Calu3 (cell line): ENCODE measurements around the gene ALDH7A1. TPM values are rescaled to one million over a fixed set of nuclear protein-coding genes. Genes with fewer than 3 reads are reported as not detected.
"Not testable (repeated sequence)": the region's sequence is repeated elsewhere in the genome, so short reads cannot be mapped to it uniquely, and the experiment has no call there.

Source experiments
- BruUV-seq: library from RNA; stranded (reverse); fragments of 400-500 nt; replicated peaks from 2 replicates; lab custom pipeline; 2021; lab: Mats Ljungman, UMichigan
- CTCF ChIA-PET: fragments of 300-600 bp; sonication (Branson Sonifier 250); formaldehyde crosslinking; loops from one replicate; lab custom pipeline; 2022; ENCODE audit warnings: antibody characterized with exemption; lab: Charles Lee
- DNase-seq: peaks from one replicate; pipeline ENCODE4 v3.0.0; 2022
- H3K27ac Mint-ChIP-seq: one replicate; pipeline ENCODE4 v1.8.0; 2022; ENCODE audit warnings: mixed read lengths; ENCODE audit not compliant: unreplicated experiment
- H3K27me3 Mint-ChIP-seq: one replicate; pipeline ENCODE4 v1.8.0; 2022; ENCODE audit warnings: mixed read lengths; ENCODE audit not compliant: unreplicated experiment
- H3K36me3 Mint-ChIP-seq: one replicate; pipeline ENCODE4 v1.8.0; 2022; ENCODE audit warnings: mild to moderate bottlenecking, moderate library complexity, mixed read lengths; ENCODE audit not compliant: insufficient read depth, unreplicated experiment
- H3K4me1 Mint-ChIP-seq: one replicate; pipeline ENCODE4 v1.8.0; 2022; ENCODE audit warnings: mild to moderate bottlenecking, low read depth, mixed read lengths; ENCODE audit not compliant: unreplicated experiment
- H3K4me3 Mint-ChIP-seq: one replicate; pipeline ENCODE4 v1.8.0; 2022; ENCODE audit warnings: mild to moderate bottlenecking, low read depth, moderate library complexity, mixed read lengths; ENCODE audit not compliant: unreplicated experiment
- H3K9me3 Mint-ChIP-seq: one replicate; pipeline ENCODE4 v1.8.0; 2022; ENCODE audit warnings: low read depth, mixed read lengths; ENCODE audit not compliant: unreplicated experiment
- intact Hi-C: fragments of 100-400 bp; cut with micrococcal nuclease; formaldehyde crosslinking; loops from one replicate; pipeline ENCODE4 v1.10.0; 2022; ENCODE audit not compliant: unreplicated experiment
- total RNA-seq: library from RNA; stranded (reverse); gene quantifications from 2 replicates; pipeline ENCODE4 v1.2.3, GENCODE V29; 2022
- TF ChIP-seq, protein P1 (sequence below): fragments of 200-600 bp; IDR thresholded peaks from one replicate; pipeline ENCODE4 v1.8.0; 2022; ENCODE audit warnings: antibody characterized with exemption; ENCODE audit not compliant: unreplicated experiment

ALDH7A1 gene
- total RNA-seq, 1 experiment from 2014 or later: 108 TPM

DNA sequence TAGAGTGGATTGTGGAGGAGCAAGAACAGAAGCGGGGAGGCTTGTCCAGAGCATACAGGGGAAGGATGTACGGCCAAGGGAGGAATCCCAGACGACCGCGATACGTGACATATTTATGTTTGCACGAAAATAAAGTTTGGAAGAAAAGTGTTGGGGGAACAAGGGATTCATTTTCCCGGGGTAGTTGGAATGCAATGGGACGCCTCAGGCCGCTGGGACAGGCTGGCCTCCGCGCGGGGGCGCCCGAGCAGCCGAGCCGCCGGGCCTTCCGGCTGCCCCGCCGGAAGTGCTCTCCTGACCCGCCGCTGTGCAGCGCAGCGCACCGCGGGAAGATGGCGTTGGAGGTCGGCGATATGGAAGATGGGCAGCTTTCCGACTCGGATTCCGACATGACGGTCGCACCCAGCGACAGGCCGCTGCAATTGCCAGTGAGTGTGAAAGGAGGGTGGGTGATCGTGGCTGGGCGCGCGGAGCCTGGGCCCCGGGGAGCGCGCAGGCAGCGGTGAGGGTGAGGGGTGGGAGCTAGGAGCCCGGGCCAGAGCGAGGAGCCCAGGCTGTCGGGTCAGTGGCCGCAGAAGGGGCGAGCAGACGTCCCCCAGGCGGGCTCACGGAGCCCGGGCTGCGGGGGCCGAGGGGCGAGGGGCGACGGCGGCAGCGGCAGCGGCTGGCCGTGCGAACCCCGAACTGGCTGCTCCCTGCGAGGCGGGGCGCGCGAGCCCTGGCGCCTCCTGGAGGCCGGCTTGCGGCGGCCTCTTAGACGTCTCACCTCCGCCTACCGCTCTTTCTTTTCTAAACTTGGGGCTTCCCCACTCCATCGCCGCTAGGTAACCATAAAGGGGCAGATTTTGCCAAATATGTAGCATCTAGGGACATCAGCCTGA lies 5.9 kb upstream of the ALDH7A1 start, which contains the start of gene PHAX:
Gene PHAX, plus strand, starts transcription at position 317 of the 881 bp plus-strand sequence. Its CDS starts 16 bp downstream, at position 333.
- Mint-ChIP-seq H3K4me1 (peaks cover 25% of the 10 kb centered on the region), H3K27ac (peak within 1 kb of the TSS; percentile 45), H3K27me3 (no peaks in the 10 kb centered on the region), H3K36me3 (peaks cover 52% of the 10 kb centered on the region), H3K9me3 (no peaks in the 10 kb centered on the region), H3K4me3 (peak within 1 kb of the TSS; percentile 80)
- TF ChIP-seq, protein P1, sequence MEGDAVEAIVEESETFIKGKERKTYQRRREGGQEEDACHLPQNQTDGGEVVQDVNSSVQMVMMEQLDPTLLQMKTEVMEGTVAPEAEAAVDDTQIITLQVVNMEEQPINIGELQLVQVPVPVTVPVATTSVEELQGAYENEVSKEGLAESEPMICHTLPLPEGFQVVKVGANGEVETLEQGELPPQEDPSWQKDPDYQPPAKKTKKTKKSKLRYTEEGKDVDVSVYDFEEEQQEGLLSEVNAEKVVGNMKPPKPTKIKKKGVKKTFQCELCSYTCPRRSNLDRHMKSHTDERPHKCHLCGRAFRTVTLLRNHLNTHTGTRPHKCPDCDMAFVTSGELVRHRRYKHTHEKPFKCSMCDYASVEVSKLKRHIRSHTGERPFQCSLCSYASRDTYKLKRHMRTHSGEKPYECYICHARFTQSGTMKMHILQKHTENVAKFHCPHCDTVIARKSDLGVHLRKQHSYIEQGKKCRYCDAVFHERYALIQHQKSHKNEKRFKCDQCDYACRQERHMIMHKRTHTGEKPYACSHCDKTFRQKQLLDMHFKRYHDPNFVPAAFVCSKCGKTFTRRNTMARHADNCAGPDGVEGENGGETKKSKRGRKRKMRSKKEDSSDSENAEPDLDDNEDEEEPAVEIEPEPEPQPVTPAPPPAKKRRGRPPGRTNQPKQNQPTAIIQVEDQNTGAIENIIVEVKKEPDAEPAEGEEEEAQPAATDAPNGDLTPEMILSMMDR: peak; percentile 89
- intact Hi-C loops: loop anchor here (5.0 kb wide), 1 partner anchor 249 kb away; no protein-coding TSS in a partner anchor
- DNase-seq: peak; percentile 94
- BruUV-seq: no TSS peak
- CTCF ChIA-PET: interaction anchor here (0.6 to 1.1 kb wide), 3 partner anchors 177 to 248 kb away, joined by 4 to 5 read pairs (median 4); no protein-coding TSS in a partner anchor

DNA sequence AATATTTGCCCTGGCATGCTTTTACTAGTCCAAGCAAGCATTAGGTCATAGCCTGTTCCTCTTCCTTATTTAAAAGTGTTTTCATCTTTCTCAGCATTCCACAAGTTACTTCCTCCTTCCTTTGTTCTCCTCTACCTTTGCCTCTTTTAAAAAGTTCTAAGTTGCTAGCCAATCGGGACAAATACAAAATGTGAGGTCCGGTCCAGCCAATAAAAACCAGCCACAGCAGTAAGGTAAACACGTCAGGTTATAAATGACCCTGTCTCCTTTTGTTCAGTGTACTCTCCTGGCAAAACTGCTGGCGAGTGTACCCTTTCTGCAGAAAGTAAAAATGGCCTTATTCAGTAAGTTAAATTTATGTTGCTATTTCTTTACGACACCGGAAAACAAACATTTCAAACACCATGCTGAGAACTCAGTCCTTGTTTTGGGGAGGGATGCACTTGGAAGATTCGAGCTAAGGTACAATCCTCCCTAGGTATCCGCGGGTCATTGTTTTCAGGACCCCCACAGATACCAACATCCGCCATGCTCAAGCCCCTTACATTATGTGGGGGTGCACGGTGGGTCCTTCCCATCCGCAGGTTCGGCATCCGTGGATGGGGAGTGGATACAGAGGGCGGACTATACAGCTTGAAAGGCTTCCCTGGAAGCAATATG lies 5.1 kb upstream of the ALDH7A1 start:
- not testable (repeated sequence) for BruUV-seq, DNase-seq, H3K9me3 Mint-ChIP-seq, H3K27me3 Mint-ChIP-seq
- H3K4me3 Mint-ChIP-seq: peak overlapping the region; percentile 80
- CTCF ChIA-PET: interaction anchor here (1.0 to 1.1 kb wide), 2 partner anchors 178 to 247 kb away, joined by 4 to 5 read pairs; no protein-coding TSS in a partner anchor
- intact Hi-C loops: loop anchor here (5.0 kb wide), 1 partner anchor 248 kb away; no protein-coding TSS in a partner anchor
- H3K27ac Mint-ChIP-seq: peak overlapping the region; percentile 45
- H3K4me1 Mint-ChIP-seq: peaks cover 22% of the 10 kb centered on the region
- H3K36me3 Mint-ChIP-seq: peaks cover 48% of the 10 kb centered on the region

DNA sequence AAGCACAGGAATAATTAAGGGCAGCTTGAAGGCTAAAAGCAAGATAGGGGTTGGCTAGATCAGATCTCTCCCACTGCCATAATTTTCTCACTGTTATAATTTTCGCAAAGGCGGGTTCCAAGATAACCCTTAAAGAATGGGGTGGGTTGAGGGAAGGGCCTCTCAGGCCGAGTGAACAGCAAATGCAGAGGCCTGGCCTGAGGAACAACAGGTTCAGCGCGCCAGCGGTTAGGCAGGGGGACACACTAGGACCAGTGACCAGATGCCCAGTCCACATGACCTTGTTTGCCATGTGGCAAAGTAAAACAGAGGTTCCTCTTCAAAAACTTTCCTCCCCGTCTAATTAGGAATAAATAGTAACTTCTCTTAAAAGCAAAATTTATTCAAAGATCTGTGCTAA lies 4.5 kb upstream of the ALDH7A1 start:
- TF ChIP-seq, protein P1: no peak
- Mint-ChIP-seq H3K27ac (peak overlapping the region; percentile 45), H3K4me1 (peaks cover 22% of the 10 kb centered on the region), H3K4me3 (peak overlapping the region; percentile 80), H3K9me3 (no peaks in the 10 kb centered on the region), H3K36me3 (peaks cover 53% of the 10 kb centered on the region), H3K27me3 (no peaks in the 10 kb centered on the region)
- no peak for DNase-seq
- BruUV-seq: no TSS peak
- CTCF ChIA-PET: no interaction called here
- intact Hi-C loops: no loop called here

DNA sequence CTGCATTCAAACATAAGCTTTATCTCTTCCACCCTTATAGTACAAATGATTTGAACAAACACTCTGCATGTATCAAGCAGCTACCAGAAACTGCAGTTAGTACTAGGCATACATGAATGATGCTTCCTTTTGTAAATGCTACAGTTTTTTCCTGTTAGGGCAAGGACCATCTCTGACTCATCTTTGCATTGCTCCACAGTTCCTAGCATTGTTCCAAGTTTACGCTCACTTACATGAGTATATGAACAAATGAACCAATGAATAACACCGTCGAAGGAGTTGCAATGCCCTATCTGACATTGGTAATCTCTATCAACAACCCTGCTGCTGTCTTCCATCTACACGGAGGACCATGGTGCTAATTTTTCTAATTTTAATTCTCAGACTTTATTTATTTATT lies 2.1 kb upstream of the ALDH7A1 start:
- peaks cover 21% of the 10 kb centered on the region for H3K4me1 Mint-ChIP-seq
- TF ChIP-seq, protein P1: no peak
- BruUV-seq: no TSS peak
- peaks cover 43% of the 10 kb centered on the region for H3K36me3 Mint-ChIP-seq
- no peak for DNase-seq
- intact Hi-C loops: no loop called here
- no peak overlapping the region for H3K27ac Mint-ChIP-seq
- H3K9me3 Mint-ChIP-seq: no peaks in the 10 kb centered on the region
- no peak overlapping the region for H3K4me3 Mint-ChIP-seq
- H3K27me3 Mint-ChIP-seq: no peaks in the 10 kb centered on the region
- CTCF ChIA-PET: no interaction called here
